Left lung (tissue), 10 donors: Measurements from ENCODE around the gene NDUFS8. TPM values are rescaled to one million over a fixed set of nuclear protein-coding genes. Genes with fewer than 3 reads are reported as not detected.

Experiments
- ATAC-seq: fragments of 200-7000 bp; cut with Tn5 transposase; one replicate; pipeline ENCODE4 v1.9.1; 2020; ENCODE audit warnings: moderate library complexity
- DNase-seq, 4 donors: peaks; one replicate each; pipeline ENCODE4 v3.0.0-alpha.2; 2013 to 2020
- H3K27ac ChIP-seq, 2 donors: fragments of 200-600 bp; sonication (generic) in 1 of 2; one replicate each; pipeline versions ENCODE4 v1.5.0 to v1.8.0; 2020 to 2021
- H3K27me3 ChIP-seq, 2 donors: fragments of 200-600 bp; sonication (generic) in 1 of 2; one replicate each; pipeline versions ENCODE4 v1.5.0 to v1.8.0; 2020 to 2021
- H3K36me3 ChIP-seq, 2 donors: fragments of 200-600 bp; sonication (generic) in 1 of 2; one replicate each; pipeline versions ENCODE4 v1.5.0 to v1.8.0; 2020 to 2021
- H3K4me1 ChIP-seq, 2 donors: fragments of 200-600 bp; one replicate each; pipeline ENCODE4 v1.8.0; 2021
- H3K4me3 ChIP-seq, 2 donors: fragments of 200-600 bp; sonication (generic) in 1 of 2; one replicate each; pipeline versions ENCODE4 v1.5.0 to v1.8.0; 2020 to 2021; ENCODE audit warnings: mild to moderate bottlenecking in 1 of 2
- H3K9me3 ChIP-seq, 2 donors: fragments of 200-600 bp; sonication (generic) in 1 of 2; one replicate each; pipeline versions ENCODE4 v1.5.0 to v1.8.0; 2020 to 2021
- intact Hi-C, 2 donors: fragments of 100-400 bp; cut with DNase I; formaldehyde crosslinking; loops; one replicate each; pipeline versions ENCODE4 v1.11.2 to v1.14.2; 2022
- polyA plus RNA-seq, 6 donors: library from polyadenylated mRNA; unstranded; fragments of 120-200 nt; gene quantifications; one replicate each; pipeline ENCODE4 v1.2.1, GENCODE V29; 2013; ENCODE audit not compliant: insufficient read length in 6 of 6
- total RNA-seq, 2 donors: library from RNA; stranded (reverse); fragmentation: NEBNext Ultra II Directional; extraction: Animal tissue kit (Norgen Biotek cat#: 25700); gene quantifications; one replicate each; pipeline ENCODE4 v1.2.1, GENCODE V29; 2021
- TF ChIP-seq, protein P1 (sequence below), 2 donors: fragments of 200-600 bp; sonication (generic) in 1 of 2; IDR thresholded peaks; one replicate each; pipeline versions ENCODE4 v1.5.0 to v1.8.0; 2021; ENCODE audit warnings: antibody characterized with exemption in 2 of 2
- donor health status: DM: no; HTN: yes; CAD: no.
- donor health status: DM: no; HTN: no; CAD: no.

Gene NDUFS8
- total and polyA plus RNA-seq, 8 donors: 44.8 to 151 (median 57.5) TPM

DNA sequence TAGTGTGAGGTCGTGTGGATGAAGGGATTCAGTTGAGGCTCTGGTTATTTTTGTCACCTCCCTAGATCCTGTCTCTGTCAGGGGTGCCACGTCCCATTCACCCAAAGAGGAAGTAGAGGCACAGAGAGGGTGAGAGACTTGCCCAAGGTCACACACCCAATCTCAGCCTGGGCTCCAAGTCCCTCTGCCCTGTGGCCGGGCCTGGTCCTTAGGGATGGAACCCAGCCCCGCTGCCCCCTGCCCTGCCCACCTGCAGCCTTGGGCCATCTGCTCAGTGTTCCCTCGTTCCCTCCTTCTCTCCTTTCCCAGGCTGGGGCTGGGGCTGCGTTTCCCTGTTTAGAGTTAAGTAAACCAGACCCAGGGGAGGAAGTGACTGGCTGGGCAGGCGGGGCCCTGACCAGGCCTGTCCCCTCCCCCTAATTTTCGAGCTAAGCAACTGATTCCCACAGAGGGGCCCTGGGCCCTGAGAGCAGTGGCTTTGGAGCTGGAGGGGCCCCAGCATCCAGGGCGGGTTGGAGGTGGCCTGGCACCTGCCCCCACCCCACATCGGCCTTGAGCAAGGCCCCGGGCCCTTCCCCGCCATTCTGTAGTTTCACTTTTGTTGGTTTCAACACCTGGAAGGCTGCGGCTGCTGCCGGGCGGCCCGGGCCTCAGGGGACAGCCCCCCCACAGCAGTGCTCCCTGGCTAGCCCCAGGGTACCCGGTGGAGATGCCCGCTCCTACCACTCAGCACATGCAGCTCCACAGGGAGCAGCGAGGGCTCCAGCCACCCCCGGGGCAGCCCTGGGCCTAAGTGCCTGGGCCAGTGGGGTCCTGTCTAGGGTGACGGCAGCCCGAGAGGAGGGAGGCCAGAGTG lies 9.8 kb downstream of the NDUFS8 start:
- ATAC-seq (peak; percentile 54), DNase-seq (peak; percentile 39 to 92 (median 76))
- TF ChIP-seq, protein P1, sequence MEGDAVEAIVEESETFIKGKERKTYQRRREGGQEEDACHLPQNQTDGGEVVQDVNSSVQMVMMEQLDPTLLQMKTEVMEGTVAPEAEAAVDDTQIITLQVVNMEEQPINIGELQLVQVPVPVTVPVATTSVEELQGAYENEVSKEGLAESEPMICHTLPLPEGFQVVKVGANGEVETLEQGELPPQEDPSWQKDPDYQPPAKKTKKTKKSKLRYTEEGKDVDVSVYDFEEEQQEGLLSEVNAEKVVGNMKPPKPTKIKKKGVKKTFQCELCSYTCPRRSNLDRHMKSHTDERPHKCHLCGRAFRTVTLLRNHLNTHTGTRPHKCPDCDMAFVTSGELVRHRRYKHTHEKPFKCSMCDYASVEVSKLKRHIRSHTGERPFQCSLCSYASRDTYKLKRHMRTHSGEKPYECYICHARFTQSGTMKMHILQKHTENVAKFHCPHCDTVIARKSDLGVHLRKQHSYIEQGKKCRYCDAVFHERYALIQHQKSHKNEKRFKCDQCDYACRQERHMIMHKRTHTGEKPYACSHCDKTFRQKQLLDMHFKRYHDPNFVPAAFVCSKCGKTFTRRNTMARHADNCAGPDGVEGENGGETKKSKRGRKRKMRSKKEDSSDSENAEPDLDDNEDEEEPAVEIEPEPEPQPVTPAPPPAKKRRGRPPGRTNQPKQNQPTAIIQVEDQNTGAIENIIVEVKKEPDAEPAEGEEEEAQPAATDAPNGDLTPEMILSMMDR (IDR thresholded peaks at IDR 0.05): no peak
- Histone ChIP-seq H3K4me3 (peak overlapping the region; percentile 74 to 78), H3K27ac (peak overlapping the region; percentile 90 to 98), H3K4me1 (peaks cover 20 to 65% of the 10 kb centered on the region in 2 donors), H3K27me3 (no peaks in the 10 kb centered on the region), H3K9me3 (no peaks in the 10 kb centered on the region), H3K36me3 (peaks cover 0 to 48% of the 10 kb centered on the region in 2 donors)
- intact Hi-C loops: no loop called here

DNA sequence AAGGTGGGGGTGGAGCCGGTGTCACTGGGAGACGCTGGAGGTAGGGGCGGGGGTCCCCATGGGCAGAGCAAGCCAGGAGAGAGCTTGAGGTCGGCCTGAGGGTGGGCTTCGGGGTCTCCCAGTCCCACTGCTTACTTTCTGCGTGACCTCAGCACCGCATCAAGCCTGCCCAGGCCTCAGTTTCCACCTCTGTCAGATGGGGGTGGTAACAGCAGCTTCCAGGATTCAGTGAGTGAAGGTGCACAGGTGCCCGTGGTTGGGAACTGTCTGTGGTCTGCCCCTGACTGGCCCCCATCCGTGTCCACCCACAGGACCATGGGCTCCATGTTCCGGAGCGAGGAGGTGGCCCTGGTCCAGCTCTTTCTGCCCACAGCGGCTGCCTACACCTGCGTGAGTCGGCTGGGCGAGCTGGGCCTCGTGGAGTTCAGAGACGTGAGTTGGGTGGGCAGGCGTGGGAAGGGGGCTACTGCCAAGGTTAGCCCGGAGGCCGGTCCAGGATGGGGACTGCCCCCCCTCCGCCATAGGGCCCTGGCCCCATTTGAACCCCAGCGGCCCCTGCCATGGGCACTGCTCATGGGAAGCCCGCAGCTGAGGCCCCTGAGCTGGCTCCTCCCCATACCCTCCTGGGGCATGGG lies 10.6 kb downstream of the NDUFS8 start:
- ATAC-seq (no peak), DNase-seq (peak in 1 of 4 donors; percentile 73)
- peak overlapping the region; percentile 90 to 98 for H3K27ac ChIP-seq
- TF ChIP-seq, protein P1 (IDR thresholded peaks at IDR 0.05): no peak
- intact Hi-C loops: no loop called here
- peaks cover 0 to 55% of the 10 kb centered on the region in 2 donors for H3K36me3 ChIP-seq
- no peaks in the 10 kb centered on the region for H3K9me3 ChIP-seq
- H3K4me3 ChIP-seq: peak overlapping the region; percentile 74 to 78
- H3K4me1 ChIP-seq: peaks cover 20 to 58% of the 10 kb centered on the region in 2 donors
- no peaks in the 10 kb centered on the region for H3K27me3 ChIP-seq

DNA sequence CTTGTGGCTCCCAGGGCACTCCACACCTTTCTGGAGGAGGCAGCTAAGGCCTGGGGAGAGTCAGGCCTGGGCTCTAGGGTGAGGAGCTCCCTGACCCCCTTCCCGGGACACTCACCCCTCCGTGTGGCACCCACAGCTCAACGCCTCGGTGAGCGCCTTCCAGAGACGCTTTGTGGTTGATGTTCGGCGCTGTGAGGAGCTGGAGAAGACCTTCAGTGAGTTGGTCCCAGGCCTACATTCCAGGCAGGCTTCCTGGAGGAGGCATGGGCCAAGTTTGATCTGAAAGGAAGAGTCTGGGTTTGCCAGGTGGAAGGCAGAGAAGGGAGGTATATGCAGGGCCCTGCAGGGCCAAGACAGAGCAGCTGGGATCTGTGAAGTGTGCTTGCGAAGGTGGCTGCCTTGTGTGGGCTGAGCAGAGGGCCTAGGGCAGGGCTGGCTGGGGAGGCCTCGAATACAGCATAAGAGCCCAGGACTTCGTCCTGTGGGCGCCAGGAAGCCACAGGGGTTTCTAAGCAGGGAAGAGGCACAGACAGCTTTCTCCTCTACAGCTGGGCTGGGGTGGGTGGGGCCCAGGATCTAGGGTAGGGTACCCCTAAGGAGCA lies 11.2 kb downstream of the NDUFS8 start:
- H3K4me3 ChIP-seq: peak overlapping the region in 1 of 2 donors; percentile 78
- peaks cover 0 to 58% of the 10 kb centered on the region in 2 donors for H3K36me3 ChIP-seq
- peaks cover 20 to 51% of the 10 kb centered on the region in 2 donors for H3K4me1 ChIP-seq
- ATAC-seq: no peak
- intact Hi-C loops: no loop called here
- no peak for DNase-seq
- peak overlapping the region in 1 of 2 donors; percentile 98 for H3K27ac ChIP-seq
- no peaks in the 10 kb centered on the region for H3K27me3 ChIP-seq
- TF ChIP-seq, protein P1 (IDR thresholded peaks at IDR 0.05): no peak
- no peaks in the 10 kb centered on the region for H3K9me3 ChIP-seq

DNA sequence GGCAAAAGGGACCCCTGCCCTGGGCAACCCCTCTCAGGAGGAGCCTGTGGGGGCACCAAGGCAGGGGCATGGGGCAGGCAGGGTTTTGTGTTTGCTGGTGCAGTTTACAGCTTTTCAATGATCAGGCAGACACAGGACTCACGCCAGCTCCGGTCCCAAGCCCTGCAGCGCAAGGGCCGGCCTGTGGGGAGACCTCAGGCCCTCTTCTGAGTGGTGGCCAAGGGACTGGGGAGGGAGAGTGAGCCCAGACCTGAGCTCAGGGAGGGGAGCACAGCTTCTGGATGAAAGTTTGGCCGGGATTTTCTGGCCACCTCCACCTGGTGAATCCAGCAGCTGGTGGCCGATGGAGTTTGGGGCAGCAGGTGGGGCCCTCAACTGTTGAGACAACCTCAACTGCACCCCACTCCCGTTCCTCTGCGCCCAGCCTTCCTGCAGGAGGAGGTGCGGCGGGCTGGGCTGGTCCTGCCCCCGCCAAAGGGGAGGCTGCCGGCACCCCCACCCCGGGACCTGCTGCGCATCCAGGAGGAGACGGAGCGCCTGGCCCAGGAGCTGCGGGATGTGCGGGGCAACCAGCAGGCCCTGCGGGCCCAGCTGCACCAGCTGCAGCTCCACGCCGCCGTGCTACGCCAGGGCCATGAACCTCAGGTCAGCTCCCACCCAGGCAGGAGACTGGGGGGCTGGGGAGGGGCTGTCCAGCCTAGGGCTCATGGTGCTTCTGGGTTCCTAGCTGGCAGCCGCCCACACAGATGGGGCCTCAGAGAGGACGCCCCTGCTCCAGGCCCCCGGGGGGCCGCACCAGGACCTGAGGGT lies 11.9 kb downstream of the NDUFS8 start:
- Histone ChIP-seq H3K36me3 (peaks cover 0 to 65% of the 10 kb centered on the region in 2 donors), H3K4me3 (no peak overlapping the region), H3K27ac (peak overlapping the region in 1 of 2 donors; percentile 98), H3K4me1 (peaks cover 18 to 44% of the 10 kb centered on the region in 2 donors), H3K27me3 (no peaks in the 10 kb centered on the region), H3K9me3 (no peaks in the 10 kb centered on the region)
- intact Hi-C loops: no loop called here
- DNase-seq: no peak
- TF ChIP-seq, protein P1 (IDR thresholded peaks at IDR 0.05): no peak
- ATAC-seq: no peak
